GM23338 (cell line): ENCODE results near the gene STKLD1.

Experiments
- CREB1 ChIP-seq: fragments of 250-450 bp; sonication (Bioruptor Pico); IDR thresholded peaks from 2 replicates; pipeline ENCODE4 v1.5.0; 2020; ENCODE audit warnings: low read depth, mild to moderate bottlenecking, moderate library complexity
- CTCF ChIP-seq, 2 experiments: fragments of 200-600 bp in 1 of 2; sonication (generic) in 1 of 2; conservative IDR thresholded peaks; 2 replicates each; pipeline versions ENCODE4 v1.5.1 to v1.6.1; 2016 to 2017; ENCODE audit warnings: antibody characterized with exemption in 2 of 2, low read depth in 2 of 2, mild to moderate bottlenecking in 2 of 2, moderate library complexity in 1 of 2
- EZH2 ChIP-seq: fragments of 200-600 bp; sonication (generic); IDR thresholded peaks from one replicate; pipeline ENCODE4 v1.8.0; 2017; ENCODE audit warnings: antibody characterized with exemption, mild to moderate bottlenecking, low read depth; ENCODE audit not compliant: unreplicated experiment
- EZH2phosphoT487 ChIP-seq: fragments of 200-600 bp; sonication (generic); IDR thresholded peaks from one replicate; pipeline ENCODE4 v1.8.1; 2018; ENCODE audit warnings: antibody characterized with exemption; ENCODE audit not compliant: unreplicated experiment
- JUNB ChIP-seq: IDR thresholded peaks from one replicate; pipeline ENCODE4 v1.6.1; 2016; ENCODE audit warnings: antibody characterized with exemption; ENCODE audit not compliant: unreplicated experiment
- NANOG ChIP-seq: IDR thresholded peaks from 2 replicates; pipeline ENCODE4 v1.6.1; 2016; ENCODE audit warnings: antibody characterized with exemption, borderline replicate concordance
- POLR2AphosphoS5 ChIP-seq: IDR thresholded peaks from 2 replicates; pipeline ENCODE4 v1.6.1; 2016; ENCODE audit warnings: antibody characterized with exemption, low read depth
- ZNF331 ChIP-seq: fragments of 250-450 bp; sonication (Bioruptor Pico); IDR thresholded peaks from 2 replicates; pipeline ENCODE4 v1.5.0; 2020; ENCODE audit warnings: low read depth, mild to moderate bottlenecking, moderate library complexity
- TF ChIP-seq, protein P1 (sequence below): IDR thresholded peaks from one replicate; pipeline ENCODE4 v1.6.1; 2018; ENCODE audit warnings: antibody characterized with exemption; ENCODE audit not compliant: unreplicated experiment
- TF ChIP-seq, protein P2 (sequence below): IDR thresholded peaks from 2 replicates; pipeline ENCODE4 v1.6.1; 2016; ENCODE audit warnings: antibody characterized with exemption

DNA sequence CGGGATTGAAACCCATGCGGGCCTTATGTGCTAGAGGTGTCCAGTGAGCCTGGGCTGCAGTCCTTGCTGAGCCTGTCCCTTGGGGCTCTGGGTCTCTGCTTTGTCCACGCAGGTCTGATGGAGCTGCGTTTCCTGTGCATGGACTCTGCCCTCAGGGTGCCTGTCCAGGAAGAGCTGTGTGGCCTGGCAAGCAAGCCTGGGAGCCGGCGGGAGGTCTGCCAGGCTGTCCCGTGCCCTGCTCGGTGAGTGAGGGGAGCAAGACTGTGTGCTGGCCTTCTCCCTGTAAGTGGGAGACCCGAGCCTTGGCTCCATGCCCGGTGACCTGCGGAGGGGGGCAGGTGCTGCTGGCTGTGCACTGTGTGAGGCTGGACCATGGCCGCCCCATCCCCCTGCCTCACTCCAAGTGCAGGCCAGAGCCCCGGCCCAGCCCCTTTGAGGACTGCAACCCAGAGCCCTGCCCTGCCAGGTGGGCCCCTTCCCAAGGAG lies 72.4 kb downstream of the STKLD1 start:
- TF ChIP-seq CTCF (conservative IDR thresholded peaks at IDR 0.05; ENCODE audit: low read depth in 2 of 2) (no peak), EZH2 (no peak), POLR2AphosphoS5 (no peak), CREB1 (no peak), NANOG (no peak), JUNB (no peak), EZH2phosphoT487 (no peak), ZNF331 (no peak)
- TF ChIP-seq, protein P1, sequence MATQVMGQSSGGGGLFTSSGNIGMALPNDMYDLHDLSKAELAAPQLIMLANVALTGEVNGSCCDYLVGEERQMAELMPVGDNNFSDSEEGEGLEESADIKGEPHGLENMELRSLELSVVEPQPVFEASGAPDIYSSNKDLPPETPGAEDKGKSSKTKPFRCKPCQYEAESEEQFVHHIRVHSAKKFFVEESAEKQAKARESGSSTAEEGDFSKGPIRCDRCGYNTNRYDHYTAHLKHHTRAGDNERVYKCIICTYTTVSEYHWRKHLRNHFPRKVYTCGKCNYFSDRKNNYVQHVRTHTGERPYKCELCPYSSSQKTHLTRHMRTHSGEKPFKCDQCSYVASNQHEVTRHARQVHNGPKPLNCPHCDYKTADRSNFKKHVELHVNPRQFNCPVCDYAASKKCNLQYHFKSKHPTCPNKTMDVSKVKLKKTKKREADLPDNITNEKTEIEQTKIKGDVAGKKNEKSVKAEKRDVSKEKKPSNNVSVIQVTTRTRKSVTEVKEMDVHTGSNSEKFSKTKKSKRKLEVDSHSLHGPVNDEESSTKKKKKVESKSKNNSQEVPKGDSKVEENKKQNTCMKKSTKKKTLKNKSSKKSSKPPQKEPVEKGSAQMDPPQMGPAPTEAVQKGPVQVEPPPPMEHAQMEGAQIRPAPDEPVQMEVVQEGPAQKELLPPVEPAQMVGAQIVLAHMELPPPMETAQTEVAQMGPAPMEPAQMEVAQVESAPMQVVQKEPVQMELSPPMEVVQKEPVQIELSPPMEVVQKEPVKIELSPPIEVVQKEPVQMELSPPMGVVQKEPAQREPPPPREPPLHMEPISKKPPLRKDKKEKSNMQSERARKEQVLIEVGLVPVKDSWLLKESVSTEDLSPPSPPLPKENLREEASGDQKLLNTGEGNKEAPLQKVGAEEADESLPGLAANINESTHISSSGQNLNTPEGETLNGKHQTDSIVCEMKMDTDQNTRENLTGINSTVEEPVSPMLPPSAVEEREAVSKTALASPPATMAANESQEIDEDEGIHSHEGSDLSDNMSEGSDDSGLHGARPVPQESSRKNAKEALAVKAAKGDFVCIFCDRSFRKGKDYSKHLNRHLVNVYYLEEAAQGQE = no peak
- TF ChIP-seq, protein P2, sequence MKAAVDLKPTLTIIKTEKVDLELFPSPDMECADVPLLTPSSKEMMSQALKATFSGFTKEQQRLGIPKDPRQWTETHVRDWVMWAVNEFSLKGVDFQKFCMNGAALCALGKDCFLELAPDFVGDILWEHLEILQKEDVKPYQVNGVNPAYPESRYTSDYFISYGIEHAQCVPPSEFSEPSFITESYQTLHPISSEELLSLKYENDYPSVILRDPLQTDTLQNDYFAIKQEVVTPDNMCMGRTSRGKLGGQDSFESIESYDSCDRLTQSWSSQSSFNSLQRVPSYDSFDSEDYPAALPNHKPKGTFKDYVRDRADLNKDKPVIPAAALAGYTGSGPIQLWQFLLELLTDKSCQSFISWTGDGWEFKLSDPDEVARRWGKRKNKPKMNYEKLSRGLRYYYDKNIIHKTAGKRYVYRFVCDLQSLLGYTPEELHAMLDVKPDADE = no peak
